ENCODE measurements around the gene ATP9B. TPM values are rescaled to one million over a fixed set of nuclear protein-coding genes. Genes with fewer than 3 reads are reported as not detected.

The ATP9B gene
- total and polyA plus RNA-seq, 10 of the 15 experiments (the other 5 are each of a cell fraction or from before 2014, with no cell fraction given), result 0.74 to 20.7 (median 12.9) TPM

- TF ChIP-seq, protein P1, sequence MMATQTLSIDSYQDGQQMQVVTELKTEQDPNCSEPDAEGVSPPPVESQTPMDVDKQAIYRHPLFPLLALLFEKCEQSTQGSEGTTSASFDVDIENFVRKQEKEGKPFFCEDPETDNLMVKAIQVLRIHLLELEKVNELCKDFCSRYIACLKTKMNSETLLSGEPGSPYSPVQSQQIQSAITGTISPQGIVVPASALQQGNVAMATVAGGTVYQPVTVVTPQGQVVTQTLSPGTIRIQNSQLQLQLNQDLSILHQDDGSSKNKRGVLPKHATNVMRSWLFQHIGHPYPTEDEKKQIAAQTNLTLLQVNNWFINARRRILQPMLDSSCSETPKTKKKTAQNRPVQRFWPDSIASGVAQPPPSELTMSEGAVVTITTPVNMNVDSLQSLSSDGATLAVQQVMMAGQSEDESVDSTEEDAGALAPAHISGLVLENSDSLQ (IDR thresholded peaks at IDR 0.05), result 0 out of 2 replicates have a peak, but pooled peaks have one; percentile 9
- TF ChIP-seq PML (IDR thresholded peaks at IDR 0.05; ENCODE audit: low read length) (no peak), CBX3 (IDR thresholded peaks at IDR 0.05; ENCODE audit: borderline replicate concordance, low read depth) (no peak), NR2C1 (IDR thresholded peaks at IDR 0.05) (no peak), REST (IDR thresholded peaks at IDR 0.05; ENCODE audit: low read depth, low read length) (no peak), ZSCAN29 (IDR thresholded peaks at IDR 0.05) (no peak), POLR2A (IDR thresholded peaks at IDR 0.05; ENCODE audit: low read depth, low read length) (no peak), MXI1 (IDR thresholded peaks at IDR 0.05; ENCODE audit: low read depth, low read length) (no peak), TAF1 (IDR thresholded peaks at IDR 0.05; ENCODE audit: borderline replicate concordance, low read depth, low read length) (no peak)
- TF ChIP-seq, protein P2, sequence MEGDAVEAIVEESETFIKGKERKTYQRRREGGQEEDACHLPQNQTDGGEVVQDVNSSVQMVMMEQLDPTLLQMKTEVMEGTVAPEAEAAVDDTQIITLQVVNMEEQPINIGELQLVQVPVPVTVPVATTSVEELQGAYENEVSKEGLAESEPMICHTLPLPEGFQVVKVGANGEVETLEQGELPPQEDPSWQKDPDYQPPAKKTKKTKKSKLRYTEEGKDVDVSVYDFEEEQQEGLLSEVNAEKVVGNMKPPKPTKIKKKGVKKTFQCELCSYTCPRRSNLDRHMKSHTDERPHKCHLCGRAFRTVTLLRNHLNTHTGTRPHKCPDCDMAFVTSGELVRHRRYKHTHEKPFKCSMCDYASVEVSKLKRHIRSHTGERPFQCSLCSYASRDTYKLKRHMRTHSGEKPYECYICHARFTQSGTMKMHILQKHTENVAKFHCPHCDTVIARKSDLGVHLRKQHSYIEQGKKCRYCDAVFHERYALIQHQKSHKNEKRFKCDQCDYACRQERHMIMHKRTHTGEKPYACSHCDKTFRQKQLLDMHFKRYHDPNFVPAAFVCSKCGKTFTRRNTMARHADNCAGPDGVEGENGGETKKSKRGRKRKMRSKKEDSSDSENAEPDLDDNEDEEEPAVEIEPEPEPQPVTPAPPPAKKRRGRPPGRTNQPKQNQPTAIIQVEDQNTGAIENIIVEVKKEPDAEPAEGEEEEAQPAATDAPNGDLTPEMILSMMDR (IDR thresholded peaks at IDR 0.05 in 2 of 3, conservative IDR thresholded peaks at IDR 0.05 in 1 of 3; ENCODE audit: control insufficient read depth in 2 of 3, extremely low read depth in 1 of 3, insufficient read depth in 1 of 3, low read depth in 3 of 3, low read length in 3 of 3), result peak; percentile 93 to 97 (median 95)
- TF ChIP-seq, protein P3, sequence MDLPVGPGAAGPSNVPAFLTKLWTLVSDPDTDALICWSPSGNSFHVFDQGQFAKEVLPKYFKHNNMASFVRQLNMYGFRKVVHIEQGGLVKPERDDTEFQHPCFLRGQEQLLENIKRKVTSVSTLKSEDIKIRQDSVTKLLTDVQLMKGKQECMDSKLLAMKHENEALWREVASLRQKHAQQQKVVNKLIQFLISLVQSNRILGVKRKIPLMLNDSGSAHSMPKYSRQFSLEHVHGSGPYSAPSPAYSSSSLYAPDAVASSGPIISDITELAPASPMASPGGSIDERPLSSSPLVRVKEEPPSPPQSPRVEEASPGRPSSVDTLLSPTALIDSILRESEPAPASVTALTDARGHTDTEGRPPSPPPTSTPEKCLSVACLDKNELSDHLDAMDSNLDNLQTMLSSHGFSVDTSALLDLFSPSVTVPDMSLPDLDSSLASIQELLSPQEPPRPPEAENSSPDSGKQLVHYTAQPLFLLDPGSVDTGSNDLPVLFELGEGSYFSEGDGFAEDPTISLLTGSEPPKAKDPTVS (IDR thresholded peaks at IDR 0.05; ENCODE audit: low read depth, low read length), result no peak
- TF ChIP-seq, protein P4, sequence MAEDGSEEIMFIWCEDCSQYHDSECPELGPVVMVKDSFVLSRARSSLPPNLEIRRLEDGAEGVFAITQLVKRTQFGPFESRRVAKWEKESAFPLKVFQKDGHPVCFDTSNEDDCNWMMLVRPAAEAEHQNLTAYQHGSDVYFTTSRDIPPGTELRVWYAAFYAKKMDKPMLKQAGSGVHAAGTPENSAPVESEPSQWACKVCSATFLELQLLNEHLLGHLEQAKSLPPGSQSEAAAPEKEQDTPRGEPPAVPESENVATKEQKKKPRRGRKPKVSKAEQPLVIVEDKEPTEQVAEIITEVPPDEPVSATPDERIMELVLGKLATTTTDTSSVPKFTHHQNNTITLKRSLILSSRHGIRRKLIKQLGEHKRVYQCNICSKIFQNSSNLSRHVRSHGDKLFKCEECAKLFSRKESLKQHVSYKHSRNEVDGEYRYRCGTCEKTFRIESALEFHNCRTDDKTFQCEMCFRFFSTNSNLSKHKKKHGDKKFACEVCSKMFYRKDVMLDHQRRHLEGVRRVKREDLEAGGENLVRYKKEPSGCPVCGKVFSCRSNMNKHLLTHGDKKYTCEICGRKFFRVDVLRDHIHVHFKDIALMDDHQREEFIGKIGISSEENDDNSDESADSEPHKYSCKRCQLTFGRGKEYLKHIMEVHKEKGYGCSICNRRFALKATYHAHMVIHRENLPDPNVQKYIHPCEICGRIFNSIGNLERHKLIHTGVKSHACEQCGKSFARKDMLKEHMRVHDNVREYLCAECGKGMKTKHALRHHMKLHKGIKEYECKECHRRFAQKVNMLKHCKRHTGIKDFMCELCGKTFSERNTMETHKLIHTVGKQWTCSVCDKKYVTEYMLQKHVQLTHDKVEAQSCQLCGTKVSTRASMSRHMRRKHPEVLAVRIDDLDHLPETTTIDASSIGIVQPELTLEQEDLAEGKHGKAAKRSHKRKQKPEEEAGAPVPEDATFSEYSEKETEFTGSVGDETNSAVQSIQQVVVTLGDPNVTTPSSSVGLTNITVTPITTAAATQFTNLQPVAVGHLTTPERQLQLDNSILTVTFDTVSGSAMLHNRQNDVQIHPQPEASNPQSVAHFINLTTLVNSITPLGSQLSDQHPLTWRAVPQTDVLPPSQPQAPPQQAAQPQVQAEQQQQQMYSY (CRISPR knock-in tag; IDR thresholded peaks at IDR 0.05), result no peak
Observed at GRCh38 chr18:79246309-79247108, 177.3 kb downstream of the ATP9B start (continued).
